Measurements from ENCODE around the gene SPATA13.
"Not testable (repeated sequence)": the region's sequence is repeated elsewhere in the genome, so short reads cannot be mapped to it uniquely, and the experiment has no call there.

SPATA13 gene

DNA sequence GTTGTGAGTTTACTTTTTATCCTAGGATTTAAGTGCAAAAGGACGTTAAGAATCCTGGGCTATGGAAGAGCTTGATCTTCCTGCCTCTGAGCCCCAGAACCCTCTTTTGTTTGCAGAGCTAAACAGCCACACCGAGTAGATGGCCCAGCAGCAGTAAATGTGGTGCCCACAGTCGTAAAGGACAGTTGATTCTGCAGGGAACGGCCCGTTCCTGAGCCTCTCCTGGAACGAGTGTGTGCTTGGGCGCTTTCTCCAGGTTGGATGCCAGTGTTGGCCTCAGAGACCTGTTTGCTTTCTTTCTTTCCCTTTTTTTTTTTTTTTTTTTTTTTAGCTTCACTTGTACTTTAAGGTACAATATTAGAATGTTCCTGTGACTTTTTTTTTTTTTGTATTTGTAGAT is 41.7 kb downstream of the SPATA13 start:
- DNase-seq, result no peak

DNA sequence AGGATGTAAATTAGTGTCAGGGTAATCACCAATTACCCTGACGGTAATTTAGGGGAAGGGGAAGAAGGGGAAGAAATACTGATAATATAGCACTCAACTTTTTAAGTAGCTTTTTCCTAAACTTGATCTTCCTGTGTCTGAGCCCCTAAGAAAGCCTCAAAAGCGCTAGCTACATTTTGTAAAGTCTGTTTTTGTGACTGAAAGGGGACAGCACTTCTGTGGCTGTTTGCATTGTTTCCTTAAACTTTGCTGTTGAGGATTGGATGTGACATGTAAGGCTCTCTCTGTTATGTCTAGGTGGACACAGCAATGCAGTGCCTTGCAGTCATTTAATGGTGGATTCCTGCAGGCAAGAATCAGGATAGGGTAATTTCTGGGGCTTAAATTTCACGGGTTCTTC is 42.8 kb downstream of the SPATA13 start:
- DNase-seq, result no peak

GRCh38 chr13:24203811-24204210 is 43.3 kb downstream of the SPATA13 start:
- peak in 1 of 2 donors; percentile 18 for DNase-seq

- not testable (repeated sequence) for DNase-seq
These were observed 44.6 kb downstream of the SPATA13 start for GRCh38 chr13:24205076-24205475.

- no peak for DNase-seq
These were observed 47.5 kb downstream of the SPATA13 start for GRCh38 chr13:24207841-24208667.

- no peak for DNase-seq
These were observed 48.6 kb downstream of the SPATA13 start for GRCh38 chr13:24209138-24209537.

- no peak for DNase-seq
These were observed 51.7 kb downstream of the SPATA13 start for GRCh38 chr13:24212254-24212653.

DNA sequence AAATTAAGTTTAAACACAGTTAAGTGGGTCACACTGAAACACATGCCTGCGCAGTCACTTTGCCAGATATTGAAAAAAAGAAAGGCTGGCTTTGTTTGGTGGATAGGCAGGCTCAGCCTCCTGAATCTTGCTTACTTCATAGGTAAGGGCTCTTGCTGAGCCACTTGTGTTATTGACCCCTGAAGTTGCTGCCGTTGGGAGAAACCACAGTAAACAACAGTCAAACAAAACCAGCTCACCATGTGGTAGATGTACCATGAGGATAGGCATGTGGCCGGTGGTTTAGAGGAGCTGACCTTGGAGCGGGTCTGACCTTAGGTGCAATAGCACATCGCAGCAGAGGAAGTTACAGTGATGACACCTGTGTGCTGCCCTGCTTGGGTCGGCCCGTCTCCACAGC is 52.2 kb downstream of the SPATA13 start:
- DNase-seq, result no peak

GRCh38 chr13:24213932-24214331 is 53.4 kb downstream of the SPATA13 start:
- no peak for DNase-seq

DNA sequence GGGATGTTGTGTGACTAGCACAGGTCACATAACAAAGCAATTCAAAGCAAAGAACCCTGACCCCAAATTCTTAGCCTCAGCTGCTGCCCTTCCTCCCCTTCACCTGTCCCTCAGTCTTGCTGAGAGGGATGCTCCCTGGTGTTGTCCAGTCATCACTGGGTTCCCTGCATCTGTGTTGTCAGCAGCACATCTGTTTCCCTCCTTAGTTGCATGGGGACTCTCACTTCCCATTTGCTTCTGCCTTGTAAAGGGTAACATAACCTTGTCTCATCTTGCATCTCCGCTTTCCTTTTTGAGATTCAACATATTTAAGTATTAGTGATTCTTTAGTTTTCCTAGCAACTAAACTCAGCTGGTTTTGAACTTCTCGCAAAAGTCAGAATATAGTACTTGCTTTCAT is 54.0 kb downstream of the SPATA13 start:
- no peak for DNase-seq

- no peak for DNase-seq
These were observed 54.6 kb downstream of the SPATA13 start for GRCh38 chr13:24215126-24215525.

DNA sequence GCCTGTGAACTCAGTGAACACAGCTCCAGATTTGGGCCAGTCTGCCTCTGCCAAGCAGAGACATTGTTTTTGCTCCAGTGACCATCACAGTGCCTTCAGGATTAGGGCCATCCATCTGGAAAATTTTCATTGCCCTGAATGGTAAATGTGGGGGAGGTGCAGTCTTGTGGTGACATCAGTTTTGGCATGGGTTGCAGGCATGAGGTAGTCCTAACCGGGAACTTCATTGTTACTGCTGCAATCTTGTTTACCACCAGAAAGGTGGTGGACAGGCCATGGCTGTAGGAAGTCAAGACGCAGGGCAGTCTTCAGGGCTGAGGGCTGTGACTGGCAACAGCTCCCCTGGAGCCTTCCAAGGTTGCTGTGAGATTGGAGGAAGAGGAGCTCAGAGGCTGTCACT is 55.2 kb downstream of the SPATA13 start:
- no peak for DNase-seq

DNA sequence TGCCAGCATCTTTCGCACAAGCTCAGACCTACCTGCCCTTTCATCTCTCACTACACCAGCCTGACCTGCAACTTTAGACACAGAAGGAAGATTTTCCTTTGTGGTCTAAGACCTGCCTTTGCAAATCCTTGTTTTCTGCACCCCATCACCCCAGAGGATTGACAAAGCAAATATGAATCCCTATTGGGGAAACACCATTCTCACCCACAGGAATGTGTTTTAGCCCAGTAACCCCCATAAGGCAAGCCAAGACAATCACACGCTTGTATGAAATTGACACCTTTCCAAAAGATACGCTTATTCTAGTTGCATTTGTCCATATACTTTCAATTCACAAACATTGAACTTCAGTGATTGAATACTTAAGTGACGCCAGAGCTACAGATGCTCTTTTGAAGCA is 55.7 kb downstream of the SPATA13 start:
- DNase-seq, result no peak

DNA sequence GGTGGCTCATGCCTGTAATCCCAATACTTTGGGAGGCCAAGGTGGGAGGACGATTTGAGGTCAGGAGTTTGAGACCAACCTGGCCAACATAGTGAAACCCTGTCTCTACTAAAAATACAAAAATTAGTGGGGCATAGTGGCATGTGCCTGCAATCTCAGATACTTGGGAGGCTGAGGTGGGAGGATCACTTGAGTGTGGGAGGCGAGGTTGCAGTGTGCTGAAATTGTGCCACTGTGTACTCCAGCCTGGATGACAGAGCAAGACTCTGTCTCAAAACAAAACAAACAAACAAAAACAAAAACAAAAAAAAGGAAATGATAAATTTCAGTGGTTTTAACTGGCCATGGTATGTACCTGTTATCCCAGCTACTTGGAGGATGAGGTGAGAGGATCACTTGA is 56.3 kb downstream of the SPATA13 start:
- not testable (repeated sequence) for DNase-seq

DNA sequence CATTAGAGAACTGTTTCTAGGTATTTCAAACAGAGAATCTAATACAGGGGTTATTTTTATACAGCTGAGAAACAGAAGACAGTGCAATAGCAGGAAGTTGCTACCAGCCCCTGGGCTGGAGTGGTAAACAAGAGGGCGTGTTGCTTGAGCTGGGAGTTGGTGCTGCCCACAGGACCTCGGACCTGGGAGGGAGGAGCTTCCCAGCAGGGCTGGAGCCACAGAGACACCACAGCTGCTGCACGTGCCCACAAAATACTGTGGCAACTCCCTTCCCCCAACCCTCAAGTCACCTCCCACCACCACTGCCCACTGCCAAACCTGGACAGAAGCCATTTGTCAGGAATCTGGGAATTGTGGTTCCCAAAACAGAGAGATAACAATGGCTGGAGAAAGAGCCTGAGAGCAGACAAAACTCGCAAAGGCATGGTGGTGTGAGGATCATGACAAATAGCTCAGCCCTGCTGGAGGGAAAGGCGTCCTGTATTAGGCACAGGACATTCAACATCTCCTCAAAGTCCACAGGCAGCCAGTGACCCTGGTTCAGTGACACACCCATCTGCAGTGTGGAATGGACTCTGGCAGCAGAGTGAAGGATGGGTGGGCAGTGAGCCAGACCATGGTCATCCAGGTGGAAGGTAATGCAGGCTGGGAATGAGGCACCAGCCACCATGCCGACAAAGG is 57.2 kb downstream of the SPATA13 start:
- DNase-seq, result peak in 1 of 2 donors; percentile 16

- DNase-seq, result no peak
These were observed 57.8 kb downstream of the SPATA13 start for GRCh38 chr13:24218338-24218737.

DNA sequence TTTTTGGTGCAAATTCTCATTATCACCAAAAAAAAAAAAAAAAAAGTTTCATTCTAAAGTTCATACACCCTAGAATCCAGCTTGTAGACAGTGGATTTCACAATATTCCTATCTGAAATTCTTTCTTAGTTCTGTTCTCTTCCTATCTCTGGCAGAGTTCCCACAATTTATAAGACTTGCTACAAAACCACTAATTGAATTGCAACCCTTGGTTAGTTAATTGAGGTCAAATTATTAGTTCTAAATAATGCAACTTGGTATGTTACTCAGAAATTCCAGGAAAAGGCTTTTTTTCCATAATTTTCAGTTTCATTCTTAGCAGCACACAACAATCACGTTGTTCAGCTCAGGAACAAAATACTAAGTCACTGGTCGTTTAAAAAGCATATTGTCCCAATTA is 58.5 kb downstream of the SPATA13 start:
- DNase-seq, result no peak

DNA sequence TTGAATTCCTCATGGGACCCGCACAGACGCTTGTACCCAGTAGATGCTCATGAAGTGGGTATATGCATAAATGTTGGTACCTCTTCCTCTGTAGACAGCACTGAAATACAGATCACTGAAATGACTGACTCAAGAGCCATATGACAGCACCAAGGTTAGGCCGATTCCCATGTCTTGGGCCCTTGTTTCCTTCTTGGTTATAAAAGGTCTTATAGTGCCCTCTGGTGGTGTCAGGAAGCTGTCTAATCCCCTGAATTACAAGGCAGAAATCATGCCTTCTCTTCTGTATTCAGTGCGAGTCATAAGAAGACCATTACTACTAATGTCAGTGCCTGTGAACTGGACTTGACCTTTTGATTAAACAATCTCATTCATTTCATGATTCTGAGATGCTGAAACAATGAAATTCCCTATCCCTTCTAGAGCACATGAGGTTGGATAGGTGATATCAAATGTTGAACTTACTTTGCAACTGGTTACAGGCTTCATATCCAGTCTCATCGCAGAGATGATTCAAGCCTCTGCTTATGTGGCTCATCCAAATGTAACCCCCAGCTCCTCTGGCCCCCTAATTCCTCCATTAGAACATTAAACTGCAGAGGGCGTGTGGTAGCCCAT is 59.7 kb downstream of the SPATA13 start:
- DNase-seq, result peak; percentile 60 to 80

DNA sequence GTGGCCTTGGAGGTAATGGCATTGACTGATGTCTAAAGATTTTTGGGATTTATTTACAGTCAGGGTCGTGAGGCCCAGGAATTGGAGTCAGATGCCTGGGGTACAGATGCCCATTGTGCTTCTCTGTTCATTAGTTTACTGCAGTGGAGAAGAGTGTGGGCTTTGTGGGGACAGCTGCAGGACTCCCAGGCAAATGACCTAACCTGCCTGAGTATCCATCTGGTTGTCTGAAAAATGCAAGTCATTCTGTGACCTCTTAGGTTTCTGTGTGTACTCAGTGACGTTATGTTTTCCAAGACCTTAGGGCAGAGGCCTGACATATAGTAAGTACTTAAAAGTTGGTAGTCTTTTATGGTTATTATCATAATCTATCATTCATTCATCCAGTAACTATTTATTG is 60.5 kb downstream of the SPATA13 start:
- no peak for DNase-seq

GRCh38 chr13:24222756-24223155 is 62.2 kb downstream of the SPATA13 start:
- DNase-seq, result no peak

GRCh38 chr13:24223341-24224231 is 63.1 kb downstream of the SPATA13 start:
- DNase-seq, result peak; percentile 8 to 23

GRCh38 chr13:24224232-24224680 is 63.7 kb downstream of the SPATA13 start:
- DNase-seq, result peak in 1 of 2 donors; percentile 11

GRCh38 chr13:24225062-24225461 is 64.5 kb downstream of the SPATA13 start:
- DNase-seq, result no peak
